Astrocyte of the hippocampus (primary cell): ENCODE results near the gene GPR17.

Experiments used
- DNase-seq: peaks from one replicate; pipeline ENCODE4 v3.0.0; 2011; ENCODE audit warnings: low read depth, low spot score

The GPR17 gene

GRCh38 chr2:127630096-127630863 is 15.7 kb upstream of the GPR17 start:
- no peak for DNase-seq

- no peak for DNase-seq
Measured at GRCh38 chr2:127630864-127631540, 15.0 kb upstream of the GPR17 start.

- DNase-seq, result no peak
Measured at GRCh38 chr2:127631541-127631996, 14.4 kb upstream of the GPR17 start.

- no peak for DNase-seq
Measured at GRCh38 chr2:127631997-127632581, 13.9 kb upstream of the GPR17 start.

- DNase-seq, result no peak
Measured at GRCh38 chr2:127632592-127633489, 13.1 kb upstream of the GPR17 start.

GRCh38 chr2:127633556-127634065 is 12.3 kb upstream of the GPR17 start:
- no peak for DNase-seq

- DNase-seq, result no peak
Measured at GRCh38 chr2:127634066-127634617, 11.8 kb upstream of the GPR17 start.

GRCh38 chr2:127634626-127635379 is 11.2 kb upstream of the GPR17 start:
- DNase-seq, result no peak

GRCh38 chr2:127635380-127636237 is 10.3 kb upstream of the GPR17 start:
- DNase-seq, result no peak

GRCh38 chr2:127636248-127637235 is 9.4 kb upstream of the GPR17 start:
- no peak for DNase-seq

- DNase-seq, result no peak
Measured at GRCh38 chr2:127637236-127637630, 8.7 kb upstream of the GPR17 start.

GRCh38 chr2:127637725-127638252 is 8.2 kb upstream of the GPR17 start:
- DNase-seq, result peak; percentile 83

GRCh38 chr2:127638361-127639110 is 7.4 kb upstream of the GPR17 start:
- peak; percentile 37 for DNase-seq

- no peak for DNase-seq
Measured at GRCh38 chr2:127639111-127639474, 6.9 kb upstream of the GPR17 start.

GRCh38 chr2:127640082-127641072 is 5.6 kb upstream of the GPR17 start:
- no peak for DNase-seq

GRCh38 chr2:127641133-127641532 is 4.8 kb upstream of the GPR17 start:
- no peak for DNase-seq
